HG03066 (cell line): ENCODE data around the gene PLD3.
"Not testable (repeated sequence)": the region's sequence is repeated elsewhere in the genome, so short reads cannot be mapped to it uniquely, and the experiment has no call there.

ENCODE experiments used
- ATAC-seq: cut with Tn5 transposase; IDR thresholded peaks from one replicate; pipeline ENCODE4 v1.9.1; 2021; ENCODE audit warnings: low read depth; ENCODE audit not compliant: unreplicated experiment

PLD3 gene

DNA sequence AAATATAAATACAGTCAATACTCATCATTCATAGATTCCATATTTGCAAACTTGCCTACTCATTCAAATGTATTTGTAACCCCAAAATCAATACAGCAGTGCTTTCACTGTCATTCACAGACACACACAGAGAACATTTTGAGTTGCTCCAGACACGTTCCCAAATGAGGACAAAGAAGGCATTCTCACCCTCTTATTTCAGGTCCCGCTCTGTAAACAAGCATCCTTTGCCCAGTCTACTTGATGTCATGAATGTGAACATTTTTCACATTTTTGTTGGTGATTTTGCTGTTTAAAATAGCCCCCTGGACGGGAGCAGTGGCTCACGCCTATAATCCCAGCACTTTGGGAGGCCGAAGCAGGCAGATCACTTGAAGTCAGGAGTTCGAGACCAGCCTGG, 15.8 kb upstream of the PLD3 start:
- no peak for ATAC-seq

- not testable (repeated sequence) for ATAC-seq
Measured at GRCh38 chr19:40333083-40333482, 15.4 kb upstream of the PLD3 start.

GRCh38 chr19:40335101-40335500, 13.4 kb upstream of the PLD3 start:
- ATAC-seq = no peak

DNA sequence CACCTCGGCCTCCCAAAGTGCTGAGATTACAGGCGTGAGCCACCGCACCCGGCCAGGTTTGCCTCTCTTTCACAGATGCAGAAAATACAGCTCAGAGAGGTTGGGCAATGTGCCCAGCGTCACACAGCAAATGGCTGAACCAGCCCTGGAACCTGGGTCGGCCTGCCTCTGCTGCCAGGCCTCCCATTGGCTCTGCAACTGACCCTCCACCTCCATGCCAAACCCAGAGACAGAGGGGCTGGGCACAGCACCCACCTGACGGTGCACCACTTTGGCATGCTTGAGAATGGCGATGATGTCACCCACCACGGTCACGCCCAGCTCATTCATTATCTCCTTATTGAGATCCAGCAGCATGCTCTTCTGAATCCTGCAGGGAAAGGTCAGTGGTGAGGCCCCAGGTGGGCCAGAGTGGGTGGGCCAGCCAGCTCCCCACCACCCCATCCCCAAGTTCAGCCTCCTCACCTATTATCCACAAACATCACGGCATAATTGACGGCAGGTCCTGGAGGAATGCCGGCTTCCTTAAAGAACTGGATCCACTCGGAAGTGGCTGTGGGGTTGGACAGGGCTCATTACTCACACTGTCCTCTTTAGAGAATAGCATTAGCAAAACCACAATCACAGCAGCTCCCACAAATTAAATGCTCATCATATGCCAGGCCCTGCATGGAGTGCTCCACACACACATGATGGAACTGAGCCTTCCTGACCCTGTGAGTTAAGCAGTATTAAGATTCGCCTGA, 12.5 kb upstream of the PLD3 start:
- no peak for ATAC-seq

DNA sequence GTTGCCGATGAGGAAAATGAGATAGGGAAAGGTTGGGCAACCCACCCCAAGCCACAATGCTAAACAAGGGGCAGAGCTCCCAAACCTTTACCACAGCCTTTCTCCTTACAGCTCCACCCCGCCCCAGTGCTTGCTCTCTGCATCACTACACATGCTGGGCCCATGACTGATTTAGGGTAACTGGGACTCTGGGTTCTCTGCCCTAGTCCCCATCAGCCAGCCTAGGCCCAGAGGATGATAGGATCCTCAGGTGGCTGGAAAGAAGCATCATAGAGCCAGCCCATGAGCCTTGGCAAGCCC, 11.9 kb upstream of the PLD3 start:
- ATAC-seq = no peak

DNA sequence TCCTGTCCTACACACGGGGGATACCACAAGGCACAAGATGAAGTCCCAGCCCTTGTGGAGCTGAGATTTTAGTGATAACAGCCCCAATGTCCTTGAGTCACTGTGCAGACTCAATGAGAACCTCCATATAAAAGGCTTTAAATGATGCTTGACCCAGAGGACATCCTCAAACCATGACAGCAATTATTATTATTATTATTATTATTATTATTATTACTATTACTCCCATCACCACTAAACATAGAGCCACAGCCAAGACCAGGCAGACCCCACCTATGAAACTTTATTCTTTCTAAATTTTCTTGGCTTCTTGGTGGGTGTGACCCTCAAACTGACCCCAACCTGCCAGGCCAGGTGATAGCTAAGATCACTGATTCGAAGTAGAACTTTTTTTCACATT, 11.4 kb upstream of the PLD3 start:
- ATAC-seq = no peak

DNA sequence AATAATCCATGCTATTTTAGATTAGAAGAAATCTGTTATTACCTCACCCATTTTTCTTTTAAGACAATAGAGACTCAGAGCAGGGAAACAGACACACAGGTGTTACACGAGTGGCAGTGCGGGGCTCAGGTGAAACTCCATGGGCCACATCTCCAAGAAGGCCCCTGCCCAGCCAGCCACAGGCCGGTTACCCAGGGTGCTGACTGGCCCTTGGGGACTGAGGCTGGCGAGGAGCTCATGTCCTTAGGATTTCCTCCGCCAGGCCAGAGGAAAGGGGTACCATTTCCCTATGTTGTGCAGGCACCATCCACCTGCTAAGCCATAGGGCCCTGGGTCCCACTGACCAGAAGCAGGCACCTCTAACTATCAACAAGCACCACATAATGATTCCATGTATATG, 10.9 kb upstream of the PLD3 start:
- no peak for ATAC-seq

DNA sequence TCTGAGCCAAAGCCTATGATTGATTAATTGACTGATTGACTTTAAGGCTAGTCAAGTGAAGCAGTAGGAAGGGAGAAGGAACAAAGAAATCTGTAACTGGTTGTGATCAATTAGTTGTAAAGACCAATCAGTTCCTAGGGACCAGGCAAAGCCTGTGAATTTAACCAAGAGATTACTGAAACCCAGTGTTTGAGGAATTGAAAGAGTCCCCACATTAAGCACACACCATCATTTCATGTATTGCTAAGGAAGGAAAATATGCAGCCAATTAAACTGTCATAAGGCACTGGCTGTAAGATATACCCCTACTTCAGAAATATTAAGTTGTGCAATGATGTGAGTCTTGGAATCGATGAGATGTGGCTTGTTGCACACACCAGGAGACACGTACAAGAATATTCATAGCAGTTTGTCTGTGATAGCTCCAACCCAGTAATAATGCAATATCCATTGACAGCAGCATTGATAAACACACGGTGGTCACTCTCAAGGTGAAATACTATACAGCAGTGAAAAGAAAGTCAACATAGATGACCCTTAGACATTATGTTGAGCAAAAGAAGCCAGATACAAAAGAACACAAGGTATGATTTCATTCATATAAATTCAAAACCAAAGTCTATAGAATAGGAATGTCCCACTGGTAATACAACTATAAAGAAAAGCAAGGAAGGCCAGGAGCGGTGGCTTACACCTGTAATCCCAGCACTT, 9.3 kb upstream of the PLD3 start:
- ATAC-seq = no peak

- ATAC-seq = no peak
Measured at GRCh38 chr19:40341601-40342482, 6.7 kb upstream of the PLD3 start.

DNA sequence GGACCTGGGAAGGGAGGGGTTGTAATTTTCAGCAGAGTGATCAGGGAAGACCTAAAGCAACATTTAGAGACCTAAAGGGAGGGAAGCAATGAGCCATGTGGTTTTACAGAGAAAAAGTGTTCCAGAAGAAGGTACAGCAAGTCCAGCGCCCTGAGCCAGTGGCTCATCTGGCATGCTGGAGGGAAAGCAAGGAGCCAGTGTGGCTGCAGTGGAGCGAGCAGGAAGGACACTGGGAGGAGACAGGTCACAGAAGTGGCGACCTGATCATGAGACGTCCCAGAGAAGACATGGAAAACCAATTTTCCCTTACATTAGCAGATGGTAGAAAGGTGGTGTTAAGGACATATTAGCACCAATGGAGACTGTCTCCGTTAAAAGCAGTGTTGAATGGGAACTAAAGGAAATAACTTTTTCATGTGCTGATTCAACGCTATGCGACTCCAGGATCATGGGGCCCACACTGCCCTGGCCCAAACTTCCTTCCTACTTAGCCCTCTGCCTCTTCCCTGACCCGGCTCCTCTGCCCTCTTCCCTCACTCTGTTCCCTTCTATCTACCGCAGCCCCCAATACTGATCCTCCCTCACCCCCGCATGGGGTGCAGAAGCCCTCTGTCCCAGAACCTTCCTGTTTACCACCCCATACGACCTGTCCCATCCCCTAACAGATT, 5.7 kb upstream of the PLD3 start:
- no peak for ATAC-seq

- no peak for ATAC-seq
Measured at GRCh38 chr19:40344422-40344821, 4.1 kb upstream of the PLD3 start.

GRCh38 chr19:40348961-40349507, 539 bp downstream of the PLD3 start:
- ATAC-seq = no peak

GRCh38 chr19:40355975-40356680, 7.6 kb downstream of the PLD3 start:
- no peak for ATAC-seq

- no peak for ATAC-seq
Measured at GRCh38 chr19:40356681-40357595, 8.4 kb downstream of the PLD3 start.

- ATAC-seq = no peak
Measured at GRCh38 chr19:40357640-40358039, 9.1 kb downstream of the PLD3 start.

DNA sequence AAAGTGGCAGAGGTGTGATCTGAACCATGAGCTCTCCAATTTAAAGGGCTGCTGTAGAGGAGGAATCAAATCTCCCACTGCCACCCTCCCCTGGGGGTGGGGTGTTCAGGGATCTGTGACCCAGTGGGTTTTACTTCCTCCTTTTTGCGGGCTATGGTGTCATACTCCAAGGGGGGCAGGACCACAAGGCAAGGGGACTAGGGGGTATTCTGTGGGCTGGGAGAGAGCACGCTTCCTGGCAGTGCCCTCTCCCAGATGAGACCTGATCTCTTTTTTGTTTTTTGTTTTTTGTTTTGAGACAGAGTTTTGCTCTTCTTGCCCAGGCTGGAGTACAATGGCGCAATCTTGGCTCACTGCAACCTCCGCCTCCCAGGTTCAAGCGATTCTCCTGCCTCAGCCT, 10.3 kb downstream of the PLD3 start:
- ATAC-seq = no peak

DNA sequence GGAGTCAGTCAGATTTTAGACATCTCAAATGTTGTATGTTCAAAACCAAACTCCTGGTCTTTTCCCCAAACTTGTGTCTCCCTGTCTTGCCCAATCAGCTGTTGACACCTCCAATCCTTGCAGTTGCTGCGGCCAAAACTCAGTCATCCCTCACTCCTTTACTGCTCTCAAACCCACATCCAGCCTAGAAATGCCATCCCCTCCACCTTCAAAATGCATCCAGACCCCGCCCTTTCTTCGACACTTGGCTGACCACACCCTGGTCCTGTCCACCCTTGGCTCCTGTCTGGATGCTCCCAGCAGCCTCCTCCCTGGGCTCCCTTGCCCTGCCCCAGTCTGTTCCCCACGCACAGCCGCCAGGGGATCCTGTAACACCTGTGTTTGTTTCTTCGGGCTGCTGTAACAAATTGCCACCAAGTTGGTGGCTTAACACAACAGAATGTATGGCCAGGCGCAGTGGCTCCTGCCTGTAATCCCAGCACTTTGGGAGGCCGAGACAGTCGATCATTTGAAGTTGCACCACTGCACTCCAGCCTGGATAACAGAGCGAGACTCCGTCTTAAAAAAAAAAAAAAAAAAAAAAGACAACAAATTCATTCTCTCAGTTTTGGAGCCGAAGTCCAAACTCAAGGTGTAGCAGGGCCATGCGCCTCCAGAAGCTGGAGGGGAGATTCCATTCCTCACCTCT, 11.7 kb downstream of the PLD3 start:
- ATAC-seq = no peak

DNA sequence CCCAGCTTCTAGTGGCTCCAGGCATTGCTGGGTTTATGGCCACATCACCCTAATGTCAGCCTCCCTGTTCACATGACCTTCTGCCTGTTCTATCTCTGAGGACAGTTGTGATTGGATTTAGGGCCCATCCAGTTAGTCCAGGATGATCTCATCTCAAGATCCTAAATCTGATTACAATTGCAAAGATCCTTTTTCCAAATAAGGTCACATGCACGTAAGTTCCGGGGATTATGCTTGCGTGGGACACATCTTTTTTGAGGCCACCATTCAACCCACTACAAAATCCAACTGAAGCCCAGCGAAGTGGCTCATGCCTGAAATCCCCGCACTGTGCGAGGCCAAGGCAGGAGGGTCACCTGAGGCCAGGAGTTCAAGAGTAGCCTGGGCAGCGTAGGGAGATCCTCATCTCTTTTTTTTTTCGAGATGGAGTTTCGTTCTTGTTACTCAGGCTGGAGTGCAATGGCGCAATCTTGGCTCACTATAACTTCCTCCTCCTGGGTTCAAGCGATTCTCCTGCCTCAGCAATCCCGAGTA, 12.3 kb downstream of the PLD3 start:
- ATAC-seq = no peak
